T-cell (primary cell): ENCODE measurements around the gene RUSC1. TPM values are rescaled to one million over a fixed set of nuclear protein-coding genes. Genes with fewer than 3 reads are reported as not detected.

ENCODE experiments used
- ATAC-seq, 4 experiments: fragments of 200-7000 bp in 3 of 4; fragments of 150-1000 bp in 1 of 4; cut with Tn5 transposase; replicated peaks in 1 of 4; 1 replicate in 3 of 4; 2 replicates in 1 of 4; pipeline ENCODE4 v1.10.0; 2021; ENCODE audit warnings: moderate library complexity in 3 of 4, mild to moderate bottlenecking in 2 of 4, moderate number of reproducible peaks in 1 of 4
- CTCF ChIA-PET, 2 donors: fragments of 300-600 bp; sonication (Branson Sonifier 250); formaldehyde crosslinking; loops; one replicate each; lab custom pipeline; 2022; ENCODE audit warnings: antibody characterized with exemption in 2 of 2; lab: Charles Lee
- POLR2A ChIA-PET, 2 donors: fragments of 300-600 bp; sonication (Branson Sonifier 250); formaldehyde crosslinking; loops; one replicate each; lab custom pipeline; 2022; ENCODE audit warnings: antibody characterized with exemption in 2 of 2; lab: Charles Lee
- DNase-seq, 35 experiments: peaks; one replicate each; pipeline versions ENCODE4 v3.0.0 to v3.0.0-alpha.2; 2013 to 2023
- H3K27ac ChIP-seq: one replicate; pipeline ENCODE4 v1.5.1; 2013; ENCODE audit warnings: low read length
- H3K27me3 ChIP-seq, 2 experiments: replicated peaks in 1 of 2; 1 replicate in 1 of 2; 2 replicates in 1 of 2; pipeline versions ENCODE4 v1.6.1 to v1.7.0; 2013; ENCODE audit warnings: low read length in 1 of 2, mixed read lengths in 1 of 2; ENCODE audit not compliant: control insufficient read depth in 2 of 2, insufficient read depth in 2 of 2; ENCODE audit errors: extremely low read depth in 1 of 2
- H3K36me3 ChIP-seq, 2 donors: 1 replicate in 1 of 2; 2 replicates in 1 of 2; pipeline versions ENCODE4 v1.6.1 to v1.7.0; 2013; ENCODE audit warnings: low read length in 1 of 2; ENCODE audit not compliant: control insufficient read depth in 2 of 2, insufficient read depth in 1 of 2; ENCODE audit errors: extremely low read depth in 1 of 2
- H3K4me1 ChIP-seq, 2 experiments: 1 replicate in 1 of 2; 2 replicates in 1 of 2; pipeline versions ENCODE4 v1.6.1 to v1.7.0; 2013; ENCODE audit warnings: low read length in 2 of 2, mixed read lengths in 1 of 2; ENCODE audit not compliant: insufficient read depth in 2 of 2, control insufficient read depth in 1 of 2; ENCODE audit errors: extremely low read depth in 1 of 2
- H3K4me3 ChIP-seq, 2 donors: 1 replicate in 1 of 2; 2 replicates in 1 of 2; pipeline versions ENCODE4 v1.5.1 to v1.7.0; 2013; ENCODE audit warnings: mild to moderate bottlenecking in 2 of 2, low read length in 1 of 2, moderate library complexity in 1 of 2; ENCODE audit not compliant: control insufficient read depth in 1 of 2; ENCODE audit errors: extremely low read depth in 1 of 2
- H3K9me3 ChIP-seq: 2 replicates; pipeline ENCODE4 v1.7.0; 2013
- H3K27ac Mint-ChIP-seq, 2 donors: one replicate each; pipeline ENCODE4 v1.8.0; 2020 to 2021; ENCODE audit warnings: mild to moderate bottlenecking in 2 of 2, mixed read lengths in 2 of 2
- H3K27me3 Mint-ChIP-seq, 2 donors: one replicate each; pipeline ENCODE4 v1.8.0; 2021 to 2022; ENCODE audit warnings: mixed read lengths in 2 of 2
- H3K36me3 Mint-ChIP-seq: one replicate; pipeline ENCODE4 v1.8.0; 2021; ENCODE audit warnings: mixed read lengths
- H3K4me1 Mint-ChIP-seq, 3 donors: one replicate each; pipeline ENCODE4 v1.8.0; 2020 to 2022; ENCODE audit warnings: mixed read lengths in 3 of 3, mild to moderate bottlenecking in 1 of 3
- H3K4me3 Mint-ChIP-seq, 3 donors: one replicate each; pipeline ENCODE4 v1.8.0; 2020 to 2022; ENCODE audit warnings: mild to moderate bottlenecking in 3 of 3, mixed read lengths in 3 of 3, moderate library complexity in 3 of 3
- H3K9me3 Mint-ChIP-seq, 3 donors: one replicate each; pipeline ENCODE4 v1.8.0; 2020 to 2022; ENCODE audit warnings: mixed read lengths in 3 of 3
- WGBS: methylation state at CpG from one replicate; pipeline ENCODE4 v1.1.5; 2013; ENCODE audit warnings: missing lambda C conversion rate; ENCODE audit not compliant: insufficient coverage; 5-methylcytosine and 5-hydroxymethylcytosine counted together
- total RNA-seq, 35 experiments: library from RNA in 6 of 35; stranded (reverse) in 6 of 35; fragments of 120-200 nt in 1 of 35; gene quantifications; one replicate each; pipeline versions ENCODE4 v1.2.1 to v1.2.4 and lab custom pipeline; 2013 to 2026

The RUSC1 gene
- total RNA-seq, 5 donors from 2014 or later (not counting 1 experiment from before 2014, with no cell fraction given), result 14.4 to 25.2 (median 22.9) TPM

GRCh38 chr1:155379180-155379579 is 58.5 kb downstream of the RUSC1 start:
- Histone ChIP-seq H3K27me3 (no peaks in the 10 kb centered on the region), H3K36me3 (peaks cover 17 to 55% of the 10 kb centered on the region in 2 donors), H3K4me1 (no peaks in the 10 kb centered on the region), H3K27ac (no peak overlapping the region), H3K9me3 (no peaks in the 10 kb centered on the region), H3K4me3 (no peak overlapping the region)
- no peaks in the 10 kb centered on the region for H3K27me3 Mint-ChIP-seq
- H3K4me3 Mint-ChIP-seq, result no peak overlapping the region
- POLR2A ChIA-PET, result no interaction called here
- peaks cover 8 to 9% (median 8%) of the 10 kb centered on the region in 3 donors for H3K4me1 Mint-ChIP-seq
- WGBS, result 100% methylated on average over 1 of the region's 3 CpGs
- CTCF ChIA-PET, result no interaction called here
- peaks cover 40% of the 10 kb centered on the region for H3K36me3 Mint-ChIP-seq
- H3K27ac Mint-ChIP-seq, result peak overlapping the region; percentile 20 to 52
- ATAC-seq (no peak), DNase-seq (no peak)
- H3K9me3 Mint-ChIP-seq, result no peaks in the 10 kb centered on the region

GRCh38 chr1:155379631-155380090 is 59.0 kb downstream of the RUSC1 start:
- Histone ChIP-seq H3K4me3 (no peak overlapping the region), H3K36me3 (peaks cover 17 to 50% of the 10 kb centered on the region in 2 donors), H3K27ac (no peak overlapping the region), H3K9me3 (no peaks in the 10 kb centered on the region), H3K27me3 (no peaks in the 10 kb centered on the region), H3K4me1 (no peaks in the 10 kb centered on the region)
- Mint-ChIP-seq H3K27ac (peak overlapping the region; percentile 20 to 52), H3K4me1 (peaks cover 8 to 9% (median 9%) of the 10 kb centered on the region in 3 donors), H3K9me3 (no peaks in the 10 kb centered on the region), H3K27me3 (no peaks in the 10 kb centered on the region), H3K36me3 (peaks cover 38% of the 10 kb centered on the region), H3K4me3 (no peak overlapping the region)
- ChIA-PET CTCF (no interaction called here), POLR2A (interaction anchor here in 1 of 2 donors (0.6 kb wide), 1 partner anchor 27 kb away, joined by 3 read pairs; no protein-coding TSS in a partner anchor)
- ATAC-seq (no peak), DNase-seq (peak in 1 of 35 experiments; percentile 21)

Other genes starting within 250 kb of the RUSC1 start
- 1 to 10 TPM in 3 of 5 donors, under 1 TPM in 1, not detected in 1; 0.68 to 2.6 (median 2.3) TPM for gene EFNA3, start 242.1 kb upstream of the RUSC1 start, total RNA-seq
- 1 to 10 TPM; 1.6 to 8.4 (median 5.1) TPM for gene EFNA1, start 193.0 kb upstream of the RUSC1 start, total RNA-seq
- 10 to 100 TPM; 20.7 to 34.9 (median 30.8) TPM for gene SLC50A1, start 185.0 kb upstream of the RUSC1 start, total RNA-seq
- gene DPM3, start 180.4 kb upstream of the RUSC1 start, total RNA-seq, result 10 to 100 TPM; 26.9 to 70.7 (median 64.5) TPM
- gene KRTCAP2, start 147.6 kb upstream of the RUSC1 start, total RNA-seq, result 100 to 1,000 TPM in 4 of 5 donors, 10 to 100 TPM in 1; 93.6 to 150 (median 138) TPM
- 10 to 100 TPM in 2 of 5 donors, 1 to 10 TPM in 3; 5.1 to 12.2 (median 9.8) TPM for gene TRIM46, start 147.0 kb upstream of the RUSC1 start, total RNA-seq
- gene THBS3, start 113.0 kb upstream of the RUSC1 start, total RNA-seq, result 10 to 100 TPM; 24.1 to 43.9 (median 34.0) TPM
- 10 to 100 TPM; 20.4 to 28.4 (median 25.1) TPM for gene MTX1, start 112.2 kb upstream of the RUSC1 start, total RNA-seq
- 10 to 100 TPM; 10.2 to 17.3 (median 15.5) TPM for gene ENTREP3, start 65.4 kb upstream of the RUSC1 start, total RNA-seq
- 100 to 1,000 TPM in 2 of 5 donors, 10 to 100 TPM in 3; 54.7 to 101 (median 97.4) TPM for gene SCAMP3, start 58.5 kb upstream of the RUSC1 start, total RNA-seq
- 100 to 1,000 TPM in 3 of 5 donors, 10 to 100 TPM in 2; 76.4 to 123 (median 110) TPM for gene CLK2, start 47.4 kb upstream of the RUSC1 start, total RNA-seq
- gene HCN3, start 43.4 kb upstream of the RUSC1 start, total RNA-seq, result 1 to 10 TPM; 1.7 to 4.1 (median 4.0) TPM
- under 1 TPM in 2 of 5 donors, not detected in 3; 0.23 TPM for gene PKLR, start 19.5 kb upstream of the RUSC1 start, total RNA-seq
- gene FDPS, start 12.0 kb upstream of the RUSC1 start, total RNA-seq, result 100 to 1,000 TPM in 1 of 5 donors, 10 to 100 TPM in 4; 66.7 to 100 (median 93.0) TPM
- 100 to 1,000 TPM in 1 of 5 donors, 10 to 100 TPM in 4; 78.0 to 105 (median 81.1) TPM for gene ASH1L, start 241.9 kb downstream of the RUSC1 start, total RNA-seq